NB4 (cell line): Measurements from ENCODE around the gene TPSD1.

Source experiments
- DNase-seq: peaks from one replicate; pipeline ENCODE4 v3.0.0; 2010; ENCODE audit warnings: low read depth
- H3K4me3 ChIP-seq: one replicate; pipeline ENCODE4 v1.5.1; 2011; ENCODE audit warnings: mild to moderate bottlenecking, low read depth, low read length, moderate library complexity
- MYC ChIP-seq: IDR thresholded peaks from 2 replicates; pipeline ENCODE4 v1.6.1; 2011; ENCODE audit warnings: low read depth, low read length
- POLR2A ChIP-seq: IDR thresholded peaks from 2 replicates; pipeline ENCODE4 v1.6.1; 2011; ENCODE audit warnings: mild to moderate bottlenecking; ENCODE audit not compliant: insufficient read length; ENCODE audit errors: extremely low read depth
- TF ChIP-seq, protein P1 (sequence below): IDR thresholded peaks from one replicate; pipeline ENCODE4 v1.5.1; 2012; ENCODE audit warnings: low read depth, low read length
- TF ChIP-seq, protein P2 (sequence below): IDR thresholded peaks from 2 replicates; pipeline ENCODE4 v1.6.1; 2011; ENCODE audit warnings: low read depth, low read length

Gene TPSD1

DNA sequence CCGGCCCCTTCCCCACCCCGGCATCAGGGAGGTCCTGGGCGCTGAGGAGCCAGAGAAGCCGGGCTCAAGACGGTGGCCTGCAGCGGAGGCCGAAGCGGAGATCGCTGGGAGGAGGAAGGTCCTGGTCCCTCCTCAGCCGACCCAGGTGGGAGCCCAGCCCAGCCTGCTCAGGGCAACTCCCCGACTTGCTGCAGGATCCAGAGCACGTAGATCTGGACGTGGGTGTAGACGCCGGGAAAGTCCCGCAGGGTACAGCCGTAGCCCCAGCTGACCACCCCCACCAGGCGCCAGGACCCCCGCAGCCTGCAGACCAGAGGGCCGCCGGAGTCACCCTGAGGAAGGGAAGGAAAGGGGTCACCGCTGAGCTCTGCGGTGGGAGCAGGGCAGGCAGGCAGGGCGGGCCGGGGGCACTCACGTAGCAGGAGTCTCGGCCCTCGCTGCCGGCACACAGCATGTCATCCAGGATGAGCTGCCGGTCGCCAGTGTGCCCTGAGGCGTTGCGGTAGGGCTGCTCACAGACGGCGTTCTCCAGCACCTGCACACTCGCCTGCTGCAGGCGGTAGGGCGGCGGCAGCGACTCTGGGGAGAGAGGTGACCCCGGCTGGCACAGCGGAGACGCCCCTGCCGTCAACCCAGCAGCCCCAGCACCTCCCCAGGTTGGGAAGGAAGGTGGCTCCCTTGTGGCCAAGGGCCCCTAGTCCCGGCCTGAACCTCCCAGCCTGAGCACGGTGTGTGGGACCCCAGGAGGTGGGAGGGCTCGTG lies 5.4 kb downstream of the TPSD1 start:
- no peak overlapping the region for H3K4me3 ChIP-seq
- TF ChIP-seq MYC = no peak
- TF ChIP-seq, protein P1, sequence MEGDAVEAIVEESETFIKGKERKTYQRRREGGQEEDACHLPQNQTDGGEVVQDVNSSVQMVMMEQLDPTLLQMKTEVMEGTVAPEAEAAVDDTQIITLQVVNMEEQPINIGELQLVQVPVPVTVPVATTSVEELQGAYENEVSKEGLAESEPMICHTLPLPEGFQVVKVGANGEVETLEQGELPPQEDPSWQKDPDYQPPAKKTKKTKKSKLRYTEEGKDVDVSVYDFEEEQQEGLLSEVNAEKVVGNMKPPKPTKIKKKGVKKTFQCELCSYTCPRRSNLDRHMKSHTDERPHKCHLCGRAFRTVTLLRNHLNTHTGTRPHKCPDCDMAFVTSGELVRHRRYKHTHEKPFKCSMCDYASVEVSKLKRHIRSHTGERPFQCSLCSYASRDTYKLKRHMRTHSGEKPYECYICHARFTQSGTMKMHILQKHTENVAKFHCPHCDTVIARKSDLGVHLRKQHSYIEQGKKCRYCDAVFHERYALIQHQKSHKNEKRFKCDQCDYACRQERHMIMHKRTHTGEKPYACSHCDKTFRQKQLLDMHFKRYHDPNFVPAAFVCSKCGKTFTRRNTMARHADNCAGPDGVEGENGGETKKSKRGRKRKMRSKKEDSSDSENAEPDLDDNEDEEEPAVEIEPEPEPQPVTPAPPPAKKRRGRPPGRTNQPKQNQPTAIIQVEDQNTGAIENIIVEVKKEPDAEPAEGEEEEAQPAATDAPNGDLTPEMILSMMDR = no peak
- no peak for TF ChIP-seq POLR2A
- DNase-seq = no peak

DNA sequence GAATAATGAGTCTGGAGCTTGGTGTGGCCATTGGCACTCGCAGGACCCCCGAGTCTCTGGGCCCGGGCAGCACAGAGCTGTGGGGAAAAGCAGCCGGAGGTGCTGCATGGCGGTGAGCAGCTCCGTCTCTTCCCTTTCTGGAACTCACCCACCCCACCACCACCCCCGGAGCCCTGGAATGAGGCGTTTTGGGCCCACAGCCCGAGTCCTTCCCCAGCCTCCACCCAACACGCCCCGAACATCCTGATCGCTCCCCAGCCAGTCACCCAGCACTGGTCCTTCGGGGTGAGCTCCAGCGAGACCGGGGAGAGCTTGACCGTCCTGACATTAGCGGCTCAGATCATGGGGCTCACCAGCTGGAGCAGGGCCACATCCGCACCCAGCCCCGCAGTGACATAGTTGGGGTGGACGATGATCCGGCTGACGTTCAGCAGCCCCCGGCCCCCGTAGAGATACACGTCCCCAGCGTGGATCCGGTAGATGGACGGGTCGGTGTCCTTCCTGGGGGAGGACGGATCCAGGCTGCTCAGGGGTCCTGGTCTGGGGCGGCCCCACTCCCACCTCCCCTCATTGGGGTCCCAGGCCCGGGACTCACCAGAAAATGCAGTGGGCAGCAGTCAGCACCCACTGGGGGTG lies 6.5 kb downstream of the TPSD1 start:
- no peak overlapping the region for H3K4me3 ChIP-seq
- TF ChIP-seq, protein P2, sequence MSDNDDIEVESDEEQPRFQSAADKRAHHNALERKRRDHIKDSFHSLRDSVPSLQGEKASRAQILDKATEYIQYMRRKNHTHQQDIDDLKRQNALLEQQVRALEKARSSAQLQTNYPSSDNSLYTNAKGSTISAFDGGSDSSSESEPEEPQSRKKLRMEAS = no peak
- TF ChIP-seq, protein P1 = no peak
- no peak for TF ChIP-seq MYC
- TF ChIP-seq POLR2A = no peak
- DNase-seq = no peak

DNA sequence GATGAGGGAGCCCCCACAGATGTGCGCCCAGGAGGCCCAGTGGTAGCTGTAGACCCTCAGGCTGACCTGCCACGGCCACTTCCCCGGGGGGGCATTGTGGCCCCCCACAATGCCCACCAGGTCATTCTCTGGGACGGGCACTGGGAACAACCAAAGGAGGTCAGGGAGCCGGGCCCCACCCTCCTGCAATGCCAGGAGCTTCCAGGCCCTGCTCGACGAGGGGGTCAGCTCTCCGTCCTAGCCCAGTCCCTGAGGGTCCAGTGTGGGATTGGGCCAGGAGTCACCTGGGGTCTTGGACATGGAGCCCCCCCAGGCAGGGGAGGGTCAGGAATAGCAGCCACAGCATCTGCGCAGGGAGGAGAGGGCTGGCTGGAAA lies 7.0 kb downstream of the TPSD1 start:
- TF ChIP-seq, protein P2 = no peak
- TF ChIP-seq POLR2A = no peak
- TF ChIP-seq, protein P1 = no peak
- no peak for TF ChIP-seq MYC
- no peak overlapping the region for H3K4me3 ChIP-seq
- no peak for DNase-seq

DNA sequence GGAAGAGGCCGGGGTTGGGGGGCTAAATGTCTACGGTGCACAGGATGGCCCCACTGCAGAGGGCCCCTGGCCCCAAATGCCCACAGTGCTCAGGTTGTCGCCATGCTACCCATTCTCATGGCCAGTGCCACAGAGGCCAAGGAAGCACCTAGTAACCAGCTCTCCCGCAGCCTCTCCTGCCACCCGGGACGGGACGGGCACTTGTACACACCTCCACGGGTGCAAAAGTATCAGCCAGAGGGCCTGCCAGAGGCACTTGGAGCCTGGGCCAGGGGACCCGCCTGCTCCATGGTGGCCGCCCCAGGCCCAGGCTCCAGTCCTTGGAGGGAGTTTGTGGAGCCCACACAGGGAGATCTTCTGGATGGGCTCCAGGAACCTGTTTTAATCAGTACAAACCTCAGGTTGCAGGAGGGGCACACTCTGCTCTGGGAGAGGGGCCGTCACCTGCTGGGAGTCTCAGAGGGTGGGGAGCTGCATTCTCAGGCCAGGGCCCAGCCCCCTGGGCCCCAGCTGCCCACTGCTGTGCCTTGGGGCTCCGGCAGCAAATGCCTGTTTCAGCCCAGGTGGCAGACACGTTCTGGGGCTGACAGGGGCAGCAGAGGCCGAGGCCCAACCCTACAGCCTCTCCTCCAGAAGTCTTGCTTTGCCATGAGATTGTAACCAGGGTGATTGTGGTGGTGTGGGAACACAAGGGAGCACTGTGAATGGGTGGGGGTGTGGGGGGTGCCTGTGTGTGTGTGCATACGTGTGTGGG lies 7.9 kb downstream of the TPSD1 start:
- no peak for DNase-seq

DNA sequence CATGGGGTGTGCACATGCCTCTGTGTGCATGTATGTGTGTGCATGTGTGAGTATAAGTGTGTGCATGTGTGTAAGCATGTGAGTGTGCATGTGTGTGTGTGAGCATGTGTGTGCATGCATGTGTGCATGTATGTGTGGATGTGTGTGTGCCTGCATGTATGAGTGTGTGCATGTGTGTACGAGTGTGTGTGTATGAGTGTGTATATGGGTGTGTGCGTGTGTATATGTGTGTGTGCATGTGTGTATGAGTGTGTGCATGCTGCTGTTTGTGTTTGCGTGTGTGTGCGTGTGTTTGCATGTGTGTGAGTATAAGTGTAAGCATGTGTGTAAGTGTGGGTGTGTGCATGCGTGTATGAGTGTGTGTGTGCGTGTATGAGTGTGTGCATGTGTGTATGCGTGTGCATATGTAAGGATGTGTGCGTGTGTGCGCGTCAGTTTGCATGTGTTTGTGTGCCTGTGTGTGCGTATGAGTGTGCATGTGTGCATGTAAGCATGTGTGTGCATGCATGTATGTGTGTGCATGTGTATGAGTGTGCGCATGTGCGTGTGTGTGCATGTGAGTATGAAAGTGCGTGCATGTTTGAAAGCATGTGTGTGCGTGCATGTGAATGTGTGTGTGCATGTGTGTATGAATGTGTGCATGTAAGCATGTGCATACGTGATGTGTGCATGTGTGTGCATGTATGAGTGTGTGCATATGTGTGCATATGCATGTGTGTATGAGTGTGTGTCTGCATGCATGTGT lies 8.6 kb downstream of the TPSD1 start:
- TF ChIP-seq, protein P1 = no peak
- TF ChIP-seq MYC = no peak
- TF ChIP-seq, protein P2 = no peak
- TF ChIP-seq POLR2A = no peak

More for the DNA sequence above, 7.9 kb downstream of the TPSD1 start:
- no peak overlapping the region for H3K4me3 ChIP-seq
- TF ChIP-seq, protein P1 = no peak
- TF ChIP-seq MYC (no peak), POLR2A (no peak)
- TF ChIP-seq, protein P2 = no peak

More for the DNA sequence above, 8.6 kb downstream of the TPSD1 start:
- no peak for DNase-seq
- no peak overlapping the region for H3K4me3 ChIP-seq
